Endodermal cell (in vitro differentiated cells): Measurements from ENCODE around the gene LEFTY1. TPM values are rescaled to one million over a fixed set of nuclear protein-coding genes. Genes with fewer than 3 reads are reported as not detected.

Source experiments
- DNase-seq: peaks from one replicate; pipeline ENCODE4 v3.0.0-alpha.2; 2017
- H3K27ac ChIP-seq: 2 replicates; pipeline ENCODE4 v1.5.1; 2013; ENCODE audit warnings: mild to moderate bottlenecking, low read depth, low read length, moderate library complexity
- H3K27me3 ChIP-seq: 2 replicates; pipeline ENCODE4 v1.6.1; 2013; ENCODE audit warnings: mild to moderate bottlenecking, low read length, moderate library complexity; ENCODE audit not compliant: insufficient read depth, control insufficient read depth, poor library complexity, severe bottlenecking
- H3K36me3 ChIP-seq: 2 replicates; pipeline ENCODE4 v1.7.0; 2013; ENCODE audit warnings: mild to moderate bottlenecking, low read length, moderate library complexity; ENCODE audit not compliant: control insufficient read depth, insufficient read depth
- H3K4me1 ChIP-seq: one replicate; pipeline ENCODE4 v1.7.0; 2013; ENCODE audit warnings: low read length; ENCODE audit not compliant: control insufficient read depth, insufficient read depth
- H3K4me3 ChIP-seq: 2 replicates; pipeline ENCODE4 v1.5.1; 2013; ENCODE audit warnings: mild to moderate bottlenecking, low read length, moderate library complexity
- H3K9ac ChIP-seq: 2 replicates; pipeline ENCODE4 v1.6.1; 2013; ENCODE audit warnings: mild to moderate bottlenecking, low read length, moderate library complexity; ENCODE audit not compliant: poor library complexity, severe bottlenecking; ENCODE audit errors: extremely low read depth
- H3K9me3 ChIP-seq: 2 replicates; pipeline ENCODE4 v1.6.1; 2013; ENCODE audit warnings: mild to moderate bottlenecking, low read length, moderate library complexity; ENCODE audit not compliant: control insufficient read depth
- H3K27ac Mint-ChIP-seq: 2 replicates; pipeline ENCODE4 v1.8.0; 2020; ENCODE audit warnings: mixed read lengths
- H3K27me3 Mint-ChIP-seq: 2 replicates; pipeline ENCODE4 v1.8.0; 2021; ENCODE audit warnings: mild to moderate bottlenecking, mixed read lengths; ENCODE audit not compliant: insufficient read depth
- H3K36me3 Mint-ChIP-seq: 2 replicates; pipeline ENCODE4 v1.8.0; 2020; ENCODE audit warnings: low read depth, mixed read lengths
- H3K4me1 Mint-ChIP-seq: 2 replicates; pipeline ENCODE4 v1.8.0; 2020; ENCODE audit warnings: mixed read lengths
- H3K4me3 Mint-ChIP-seq: 2 replicates; pipeline ENCODE4 v1.8.0; 2020; ENCODE audit warnings: mild to moderate bottlenecking, moderate library complexity, mixed read lengths
- H3K9me3 Mint-ChIP-seq: 2 replicates; pipeline ENCODE4 v1.8.0; 2020; ENCODE audit warnings: mild to moderate bottlenecking, mixed read lengths
- WGBS, 2 experiments: methylation state at CpG; one replicate each; pipeline versions ENCODE4 v1.1.5 to v1.1.7; 2013; ENCODE audit warnings: missing lambda C conversion rate in 2 of 2, mixed read lengths in 1 of 2; ENCODE audit not compliant: insufficient coverage in 1 of 2, insufficient read length in 1 of 2; 5-methylcytosine and 5-hydroxymethylcytosine counted together
- total RNA-seq, 2 donors: library from RNA; stranded (reverse); fragmentation: NEBNext Ultra II Directional in 1 of 2; extraction: Animal tissue kit (Norgen Biotek cat#: 25700) in 1 of 2; gene quantifications; 2 replicates in 1 of 2; 3 replicates in 1 of 2; pipeline ENCODE4 v1.2.1, GENCODE V29; 2021
- TF ChIP-seq, protein P1 (sequence below): fragments of 200-600 bp; sonication (generic); conservative IDR thresholded peaks from 2 replicates; pipeline ENCODE4 v1.5.0; 2021; ENCODE audit warnings: antibody characterized with exemption, mild to moderate bottlenecking

The LEFTY1 gene
- total RNA-seq, 2 donors from 2014 or later: 76.0 to 660 TPM

DNA sequence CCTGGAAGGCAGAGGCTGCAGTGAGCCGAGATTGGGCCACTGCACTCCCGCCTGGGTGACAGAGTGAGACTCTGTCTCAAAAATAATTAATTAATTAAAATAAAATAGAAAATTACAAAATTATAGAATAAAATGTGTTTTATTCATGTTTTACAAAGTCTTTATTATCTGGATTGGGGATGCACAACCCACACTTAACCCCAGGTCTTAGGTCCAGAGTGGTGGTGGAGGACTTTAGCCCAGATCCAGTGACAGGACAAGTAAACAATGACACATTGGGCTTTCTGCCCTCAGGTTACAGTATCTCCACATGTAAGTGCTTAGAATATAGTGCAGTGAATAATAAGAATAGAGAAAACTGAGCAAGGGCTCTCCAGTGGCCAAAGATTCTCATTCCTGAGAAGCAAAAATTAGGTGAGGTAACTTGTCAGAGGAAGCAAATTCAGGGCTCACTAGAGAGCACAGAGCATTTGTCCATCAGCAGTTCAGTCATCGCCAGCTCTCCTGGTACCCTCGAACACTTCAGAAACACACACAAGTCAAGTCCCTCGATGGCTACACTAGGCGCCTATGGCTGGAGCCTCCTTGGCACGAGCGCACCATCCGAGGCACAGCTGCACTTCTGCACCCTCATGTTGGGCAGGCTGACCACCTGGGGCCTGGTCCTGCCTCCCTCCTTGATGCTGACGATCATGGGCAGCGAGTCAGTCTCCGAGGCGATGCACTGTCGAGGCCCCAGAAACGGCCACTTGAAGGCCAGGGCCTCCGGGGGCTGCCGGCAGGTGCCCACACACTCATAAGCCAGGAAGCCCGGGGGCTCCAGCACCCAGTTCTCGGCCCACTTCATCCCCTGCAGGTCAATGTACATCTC is 2.6 kb downstream of the LEFTY1 start:
- WGBS, 2 experiments: 84 to 87% methylated on average over 6 to 18 of the region's 19 CpGs
- Histone ChIP-seq H3K9me3 (no peaks in the 10 kb centered on the region), H3K27me3 (no peaks in the 10 kb centered on the region), H3K27ac (no peak overlapping the region), H3K4me1 (peaks cover 3% of the 10 kb centered on the region), H3K9ac (peak overlapping the region; percentile 100), H3K4me3 (peak overlapping the region; percentile 89), H3K36me3 (peaks cover 23% of the 10 kb centered on the region)
- TF ChIP-seq, protein P1, sequence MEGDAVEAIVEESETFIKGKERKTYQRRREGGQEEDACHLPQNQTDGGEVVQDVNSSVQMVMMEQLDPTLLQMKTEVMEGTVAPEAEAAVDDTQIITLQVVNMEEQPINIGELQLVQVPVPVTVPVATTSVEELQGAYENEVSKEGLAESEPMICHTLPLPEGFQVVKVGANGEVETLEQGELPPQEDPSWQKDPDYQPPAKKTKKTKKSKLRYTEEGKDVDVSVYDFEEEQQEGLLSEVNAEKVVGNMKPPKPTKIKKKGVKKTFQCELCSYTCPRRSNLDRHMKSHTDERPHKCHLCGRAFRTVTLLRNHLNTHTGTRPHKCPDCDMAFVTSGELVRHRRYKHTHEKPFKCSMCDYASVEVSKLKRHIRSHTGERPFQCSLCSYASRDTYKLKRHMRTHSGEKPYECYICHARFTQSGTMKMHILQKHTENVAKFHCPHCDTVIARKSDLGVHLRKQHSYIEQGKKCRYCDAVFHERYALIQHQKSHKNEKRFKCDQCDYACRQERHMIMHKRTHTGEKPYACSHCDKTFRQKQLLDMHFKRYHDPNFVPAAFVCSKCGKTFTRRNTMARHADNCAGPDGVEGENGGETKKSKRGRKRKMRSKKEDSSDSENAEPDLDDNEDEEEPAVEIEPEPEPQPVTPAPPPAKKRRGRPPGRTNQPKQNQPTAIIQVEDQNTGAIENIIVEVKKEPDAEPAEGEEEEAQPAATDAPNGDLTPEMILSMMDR: no peak
- H3K36me3 Mint-ChIP-seq: peaks cover 18% of the 10 kb centered on the region
- H3K27me3 Mint-ChIP-seq: no peaks in the 10 kb centered on the region
- peak overlapping the region; percentile 87 for H3K4me3 Mint-ChIP-seq
- H3K27ac Mint-ChIP-seq: peak overlapping the region; percentile 86
- DNase-seq: no peak
- H3K9me3 Mint-ChIP-seq: no peaks in the 10 kb centered on the region
- H3K4me1 Mint-ChIP-seq: peaks cover 44% of the 10 kb centered on the region

GRCh38 chr1:225885336-225885735 is 3.6 kb downstream of the LEFTY1 start:
- WGBS, 2 experiments: 81 to 85% methylated on average over 6 of the region's 6 CpGs
- Mint-ChIP-seq H3K4me1 (peaks cover 48% of the 10 kb centered on the region), H3K4me3 (peak overlapping the region; percentile 87), H3K27ac (peak overlapping the region; percentile 66), H3K36me3 (peaks cover 18% of the 10 kb centered on the region), H3K9me3 (no peaks in the 10 kb centered on the region), H3K27me3 (no peaks in the 10 kb centered on the region)
- peak overlapping the region; percentile 89 for H3K4me3 ChIP-seq
- no peak overlapping the region for H3K27ac ChIP-seq
- H3K4me1 ChIP-seq: peaks cover 7% of the 10 kb centered on the region
- TF ChIP-seq, protein P1: no peak
- no peaks in the 10 kb centered on the region for H3K27me3 ChIP-seq
- peaks cover 27% of the 10 kb centered on the region for H3K36me3 ChIP-seq
- H3K9ac ChIP-seq: peak overlapping the region; percentile 100
- H3K9me3 ChIP-seq: no peaks in the 10 kb centered on the region
- no peak for DNase-seq

GRCh38 chr1:225883616-225884265 is 5.2 kb downstream of the LEFTY1 start:
- H3K27me3 Mint-ChIP-seq: no peaks in the 10 kb centered on the region
- peaks cover 41% of the 10 kb centered on the region for H3K36me3 ChIP-seq
- H3K27me3 ChIP-seq: no peaks in the 10 kb centered on the region
- H3K9me3 Mint-ChIP-seq: no peaks in the 10 kb centered on the region
- H3K9me3 ChIP-seq: no peaks in the 10 kb centered on the region
- H3K4me3 Mint-ChIP-seq: peak overlapping the region; percentile 87
- H3K4me3 ChIP-seq: peak overlapping the region; percentile 90
- no peak overlapping the region for H3K27ac ChIP-seq
- H3K27ac Mint-ChIP-seq: peak overlapping the region; percentile 94
- H3K9ac ChIP-seq: peak overlapping the region; percentile 94
- DNase-seq: no peak
- H3K4me1 Mint-ChIP-seq: peaks cover 48% of the 10 kb centered on the region
- peaks cover 21% of the 10 kb centered on the region for H3K4me1 ChIP-seq
- 79 to 82% methylated on average over 4 to 11 of the region's 11 CpGs for WGBS, 2 experiments
- H3K36me3 Mint-ChIP-seq: peaks cover 19% of the 10 kb centered on the region
- TF ChIP-seq, protein P1: no peak
